H1 (cell line): Measurements from ENCODE around the gene CD96.

Source experiments
- EGR1 ChIP-seq: IDR thresholded peaks from 2 replicates; pipeline ENCODE4 v1.6.1; 2011; ENCODE audit warnings: low read depth, low read length, borderline replicate concordance
- GABPA ChIP-seq: IDR thresholded peaks from 2 replicates; pipeline ENCODE4 v1.6.1; 2011; ENCODE audit warnings: mild to moderate bottlenecking, low read length, moderate library complexity, borderline replicate concordance; ENCODE audit not compliant: insufficient read depth
- HDAC6 ChIP-seq: IDR thresholded peaks from one replicate; pipeline ENCODE4 v1.7.1; 2012; ENCODE audit warnings: low read depth, mild to moderate bottlenecking, inconsistent platforms, low read length, moderate library complexity
- KDM1A ChIP-seq: fragments of 200-600, 300-600 bp; sonication (generic); IDR thresholded peaks from 2 replicates; pipeline ENCODE4 v1.7.1; 2016; ENCODE audit warnings: mild to moderate bottlenecking, low read length, borderline replicate concordance
- POLR2A ChIP-seq, 2 experiments: IDR thresholded peaks; 1 replicate in 1 of 2; 2 replicates in 1 of 2; pipeline ENCODE4 v1.6.1; 2011; ENCODE audit warnings: low read depth in 2 of 2, low read length in 2 of 2, mild to moderate bottlenecking in 2 of 2; ENCODE audit errors: control extremely low read depth in 1 of 2
- POLR2AphosphoS5 ChIP-seq: IDR thresholded peaks from 2 replicates; pipeline ENCODE4 v1.6.1; 2011; ENCODE audit warnings: low read depth, low read length
- RFX5 ChIP-seq: IDR thresholded peaks from 2 replicates; pipeline ENCODE4 v1.6.1; 2011; ENCODE audit warnings: low read depth, low read length, improper control_type of control experiment, borderline replicate concordance
- SIN3A ChIP-seq, 2 experiments: IDR thresholded peaks in 1 of 2; conservative IDR thresholded peaks in 1 of 2; 2 replicates each; pipeline ENCODE4 v1.6.1; 2011 to 2012; ENCODE audit warnings: low read length in 2 of 2, improper control_type of control experiment in 1 of 2, low read depth in 1 of 2, mild to moderate bottlenecking in 1 of 2

- TF ChIP-seq RFX5, result no peak
- TF ChIP-seq SIN3A (conservative IDR thresholded peaks at IDR 0.05 in 1 of 2, IDR thresholded peaks at IDR 0.05 in 1 of 2; ENCODE audit: low read depth in 1 of 2, low read length in 2 of 2), result no peak
- no peak for TF ChIP-seq HDAC6
- no peak for TF ChIP-seq KDM1A
- no peak for TF ChIP-seq EGR1
- TF ChIP-seq POLR2A (IDR thresholded peaks at IDR 0.05; ENCODE audit: control extremely low read depth in 1 of 2, low read depth in 2 of 2, low read length in 2 of 2), result no peak
- no peak for TF ChIP-seq GABPA
- no peak for TF ChIP-seq POLR2AphosphoS5
These were observed 32.7 kb upstream of the CD96 start for GRCh38 chr3:111509308-111509707.
